ENCODE data around the gene CCDC69. TPM values are rescaled to one million over a fixed set of nuclear protein-coding genes. Genes with fewer than 3 reads are reported as not detected.

Gene CCDC69
- total RNA-seq, 4 donors from 2014 or later = 189 to 307 (median 243) TPM

DNA sequence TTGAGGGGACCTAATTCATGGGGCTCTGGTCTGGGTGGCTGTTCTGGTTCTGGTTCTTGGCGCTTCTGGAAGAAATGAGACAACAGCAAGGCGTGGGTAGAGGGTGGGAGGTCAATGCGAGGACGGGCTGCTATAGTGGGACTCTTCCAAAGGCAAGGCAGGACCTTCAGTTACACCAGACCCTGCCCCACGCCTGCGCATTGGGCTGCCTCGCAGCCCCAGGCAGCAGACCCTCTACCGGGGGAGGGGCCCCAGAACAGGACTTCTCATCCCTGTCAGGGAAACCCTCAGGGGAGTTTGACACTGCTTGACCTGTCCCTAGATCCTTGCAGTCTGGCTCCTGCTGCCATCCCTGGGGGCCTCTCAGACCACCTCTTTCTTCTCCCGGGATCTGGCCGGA lies 18.5 kb downstream of the CCDC69 start:
- TF ChIP-seq, protein P1, sequence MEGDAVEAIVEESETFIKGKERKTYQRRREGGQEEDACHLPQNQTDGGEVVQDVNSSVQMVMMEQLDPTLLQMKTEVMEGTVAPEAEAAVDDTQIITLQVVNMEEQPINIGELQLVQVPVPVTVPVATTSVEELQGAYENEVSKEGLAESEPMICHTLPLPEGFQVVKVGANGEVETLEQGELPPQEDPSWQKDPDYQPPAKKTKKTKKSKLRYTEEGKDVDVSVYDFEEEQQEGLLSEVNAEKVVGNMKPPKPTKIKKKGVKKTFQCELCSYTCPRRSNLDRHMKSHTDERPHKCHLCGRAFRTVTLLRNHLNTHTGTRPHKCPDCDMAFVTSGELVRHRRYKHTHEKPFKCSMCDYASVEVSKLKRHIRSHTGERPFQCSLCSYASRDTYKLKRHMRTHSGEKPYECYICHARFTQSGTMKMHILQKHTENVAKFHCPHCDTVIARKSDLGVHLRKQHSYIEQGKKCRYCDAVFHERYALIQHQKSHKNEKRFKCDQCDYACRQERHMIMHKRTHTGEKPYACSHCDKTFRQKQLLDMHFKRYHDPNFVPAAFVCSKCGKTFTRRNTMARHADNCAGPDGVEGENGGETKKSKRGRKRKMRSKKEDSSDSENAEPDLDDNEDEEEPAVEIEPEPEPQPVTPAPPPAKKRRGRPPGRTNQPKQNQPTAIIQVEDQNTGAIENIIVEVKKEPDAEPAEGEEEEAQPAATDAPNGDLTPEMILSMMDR (IDR thresholded peaks at IDR 0.05; ENCODE audit: low read depth) = no peak

DNA sequence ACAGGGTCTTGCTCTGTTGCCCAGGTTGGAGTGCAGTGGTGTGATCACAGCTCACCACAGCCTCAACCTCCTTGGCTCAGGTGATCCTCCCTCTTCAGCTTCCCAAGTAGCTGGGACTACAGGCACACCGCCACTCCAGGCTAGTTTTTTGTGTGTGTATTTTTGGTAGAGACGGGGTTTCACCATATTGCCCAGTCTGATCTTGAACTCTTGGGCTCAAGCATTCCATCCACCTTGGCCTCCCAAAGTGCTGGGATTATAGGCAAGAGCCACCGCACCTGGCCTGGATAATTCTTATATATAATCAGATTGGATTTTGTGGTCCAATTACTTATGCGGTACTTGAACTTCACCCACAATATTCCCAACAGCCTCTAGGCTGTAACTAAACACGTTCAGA lies 19.8 kb downstream of the CCDC69 start:
- TF ChIP-seq, protein P1 (IDR thresholded peaks at IDR 0.05; ENCODE audit: low read depth) = no peak

DNA sequence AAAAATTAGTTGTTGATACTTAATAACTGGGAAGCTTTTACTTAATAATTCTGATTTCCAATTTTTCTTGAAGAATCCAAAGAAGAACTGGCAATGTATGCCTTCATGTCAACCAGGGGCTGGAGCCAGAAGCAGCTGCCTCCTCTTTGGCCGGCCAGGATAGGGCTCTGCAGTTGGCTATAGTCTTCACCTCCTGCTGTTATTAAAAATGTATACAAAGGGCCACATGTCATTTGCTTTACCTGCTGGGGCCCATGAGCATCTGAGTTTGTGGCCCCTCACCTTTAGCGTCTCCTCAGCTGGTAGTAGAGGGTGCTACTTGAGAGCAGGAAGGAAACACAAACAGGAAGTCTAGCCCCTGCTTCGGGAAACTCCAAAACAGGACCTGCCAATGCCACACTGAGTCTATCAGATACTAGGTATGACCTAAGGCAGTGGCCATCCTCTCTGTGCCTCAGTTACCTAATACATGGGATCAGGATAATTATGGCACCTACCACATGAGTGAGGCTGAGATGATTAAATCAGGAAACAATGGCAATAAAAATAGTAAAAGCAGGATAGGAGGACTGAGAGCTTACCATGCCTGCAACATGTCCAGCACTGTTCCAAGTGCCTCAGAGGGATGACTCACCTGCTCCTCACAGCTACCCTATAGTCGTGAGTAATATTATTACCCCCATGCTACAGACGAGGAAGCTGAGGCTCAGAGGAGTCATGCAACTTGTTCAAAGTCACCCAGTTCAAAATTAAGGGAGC lies 21.3 kb downstream of the CCDC69 start:
- TF ChIP-seq, protein P1 (IDR thresholded peaks at IDR 0.05; ENCODE audit: low read depth) = no peak

DNA sequence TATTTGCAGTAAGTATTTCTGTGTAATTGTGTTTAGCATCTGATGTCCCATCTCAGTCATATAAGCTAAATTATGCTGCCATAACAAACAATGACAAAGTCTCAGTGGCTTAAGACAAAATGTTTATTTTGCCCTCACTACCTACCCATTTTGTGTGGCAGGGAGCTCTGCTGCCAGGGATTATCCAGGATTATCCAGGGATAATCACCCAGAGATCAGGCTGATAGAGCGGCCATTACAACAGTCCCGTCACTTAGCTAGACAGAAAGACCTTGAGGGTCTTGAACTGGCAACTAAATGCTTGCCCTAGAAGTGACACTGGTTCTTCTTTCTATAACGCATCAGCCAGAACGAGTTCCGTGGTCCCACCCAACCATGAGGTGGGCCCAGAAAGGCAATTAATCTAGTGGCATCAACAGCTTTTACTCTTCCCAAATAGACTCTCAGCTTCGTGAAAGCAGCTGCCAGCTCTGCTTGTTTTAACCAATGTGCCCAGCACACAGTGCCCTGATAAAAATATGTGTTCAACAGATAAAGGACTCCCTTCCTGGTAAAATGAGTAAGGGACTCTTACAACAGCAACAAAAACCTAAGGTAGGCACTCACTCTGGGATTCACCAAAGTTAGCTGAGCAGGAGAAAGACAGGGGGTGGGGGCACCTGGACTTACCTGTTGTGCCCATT lies 22.8 kb downstream of the CCDC69 start:
- TF ChIP-seq, protein P1 (IDR thresholded peaks at IDR 0.05; ENCODE audit: low read depth) = no peak

DNA sequence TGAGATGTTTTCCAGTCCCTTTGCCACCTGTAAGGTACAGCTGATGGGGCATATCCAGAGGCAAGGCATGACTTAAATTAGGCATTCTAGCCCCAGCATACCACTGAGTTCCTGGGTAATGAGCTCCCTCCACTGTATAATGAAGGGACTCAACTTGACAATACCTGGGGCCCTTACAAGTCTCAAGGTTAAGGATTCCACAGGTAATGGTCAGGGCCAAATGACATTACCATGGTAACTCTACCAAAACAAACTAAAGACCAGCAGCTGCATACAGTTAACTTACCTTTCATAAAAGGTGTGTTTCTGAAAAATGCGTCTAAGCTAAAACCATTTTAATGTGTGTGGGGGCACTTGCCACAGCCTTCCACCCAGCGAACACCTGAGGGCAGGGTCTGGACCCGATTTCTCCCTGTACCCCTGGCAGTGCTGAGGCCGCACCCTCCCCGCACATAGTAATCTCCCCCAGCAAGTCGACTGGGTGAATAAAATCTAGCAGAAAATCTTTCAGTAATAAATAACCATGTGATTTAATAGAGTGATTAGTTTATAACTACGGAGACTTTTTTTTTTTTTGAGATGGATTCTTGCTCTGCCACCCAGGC lies 24.2 kb downstream of the CCDC69 start:
- TF ChIP-seq, protein P1 (IDR thresholded peaks at IDR 0.05; ENCODE audit: low read depth) = no peak

DNA sequence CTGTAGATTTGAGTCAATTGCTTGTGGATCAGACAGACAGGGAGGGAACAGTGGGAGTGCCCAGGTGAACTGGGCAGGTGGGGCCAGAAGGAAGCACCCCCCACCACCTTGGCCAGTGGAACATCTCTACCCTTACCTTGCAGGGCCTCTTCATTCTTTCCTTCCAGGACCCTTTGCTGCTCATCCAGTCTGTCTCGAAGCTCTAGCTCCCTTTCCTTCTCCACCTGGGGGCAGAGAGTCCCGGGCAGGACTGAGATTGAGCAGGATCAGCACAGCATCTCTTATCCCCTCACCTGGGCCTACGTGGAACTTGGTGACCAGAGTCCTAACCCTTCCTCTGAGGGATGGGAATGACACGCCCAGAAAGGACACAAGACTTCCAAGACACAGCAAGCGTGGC lies 25.0 kb downstream of the CCDC69 start:
- TF ChIP-seq, protein P1 (IDR thresholded peaks at IDR 0.05; ENCODE audit: low read depth) = no peak

All from subcutaneous adipose tissue (tissue), 4 donors.